GM12878 (cell line): Measurements from ENCODE around the gene MYO16. TPM values are rescaled to one million over a fixed set of nuclear protein-coding genes. Genes with fewer than 3 reads are reported as not detected.

Experiments
- ATAC-seq: fragments of 200-7000 bp; cut with Tn5 transposase; 3 replicates; pipeline ENCODE4 v1.9.1; 2020; ENCODE audit warnings: mild to moderate bottlenecking, moderate library complexity
- BruUV-seq: library from RNA; stranded (reverse); fragments of 400-500 nt; replicated peaks from 2 replicates; lab custom pipeline; 2021; lab: Mats Ljungman, UMichigan
- CTCF ChIA-PET: fragments of 300-600 bp; sonication (Branson Sonifier 250); formaldehyde crosslinking; extraction: SDS; loops from one replicate; lab custom pipeline; 2021; ENCODE audit warnings: inconsistent platforms; lab: Yijun Ruan, JAX
- POLR2A ChIA-PET: fragments of 350-600 bp; formaldehyde crosslinking; extraction: SDS; loops from one replicate; lab custom pipeline; 2021; ENCODE audit warnings: inconsistent platforms; lab: Charles Lee
- RAD21 ChIA-PET: fragments of 300-600 bp; sonication (Branson Sonifier 250); formaldehyde crosslinking; loops from one replicate; lab custom pipeline; 2023; ENCODE audit warnings: antibody characterized with exemption; ENCODE audit not compliant: unreplicated experiment; lab: Charles Lee
- SMC1A ChIA-PET: fragments of 300-600 bp; sonication (Branson Sonifier 250); formaldehyde crosslinking; loops from one replicate; lab custom pipeline; 2023; ENCODE audit not compliant: unreplicated experiment, uncharacterized antibody; lab: Charles Lee
- DNase-seq: peaks from one replicate; pipeline ENCODE4 v3.0.0-alpha.2; 2011; ENCODE audit warnings: low read depth, low spot score
- FAIRE-seq: peaks from 3 replicates; lab custom pipeline; 2011; peaks lifted over from hg19 to GRCh38; lab: Jason Lieb, UNC
- H2AFZ ChIP-seq: 2 replicates; pipeline ENCODE4 v1.6.0; 2011; ENCODE audit warnings: low read depth, low read length, control low read depth; ENCODE audit not compliant: control insufficient read depth
- H3K27ac ChIP-seq: 2 replicates; pipeline ENCODE4 v1.5.1; 2011; ENCODE audit warnings: control low read depth; ENCODE audit not compliant: control insufficient read depth, insufficient read depth
- H3K27me3 ChIP-seq, 2 experiments: replicated peaks in 1 of 2; 2 replicates each; pipeline versions ENCODE4 v1.6.0 to v1.6.1; 2011; ENCODE audit warnings: low read length in 1 of 2; ENCODE audit not compliant: control insufficient read depth in 2 of 2, insufficient read depth in 2 of 2
- H3K36me3 ChIP-seq, 2 experiments: 2 replicates each; pipeline ENCODE4 v1.5.1; 2011; ENCODE audit warnings: low read length in 1 of 2; ENCODE audit not compliant: control insufficient read depth in 2 of 2, insufficient read depth in 2 of 2
- H3K4me1 ChIP-seq: 2 replicates; pipeline ENCODE4 v1.6.1; 2011; ENCODE audit warnings: mild to moderate bottlenecking, low read length, moderate library complexity, mixed read lengths; ENCODE audit not compliant: control insufficient read depth, insufficient read depth
- H3K4me2 ChIP-seq: 2 replicates; pipeline ENCODE4 v1.6.0; 2011; ENCODE audit warnings: control low read depth; ENCODE audit not compliant: control insufficient read depth, insufficient read depth
- H3K4me3 ChIP-seq: fragments of 200-600 bp; sonication (generic); 2 replicates; pipeline ENCODE4 v1.5.1; 2016
- H3K79me2 ChIP-seq: 2 replicates; pipeline ENCODE4 v1.6.0; 2011; ENCODE audit warnings: low read length; ENCODE audit not compliant: control insufficient read depth, insufficient read depth
- H3K9ac ChIP-seq: 2 replicates; pipeline ENCODE4 v1.8.0; 2011; ENCODE audit warnings: low read length, control low read depth, mixed read lengths; ENCODE audit not compliant: control insufficient read depth, insufficient read depth
- H3K9me3 ChIP-seq: replicated peaks from 3 replicates; pipeline ENCODE4 v1.5.1; 2011; ENCODE audit warnings: mild to moderate bottlenecking, low read length; ENCODE audit not compliant: control insufficient read depth, insufficient read depth
- H4K20me1 ChIP-seq: 2 replicates; pipeline ENCODE4 v1.6.0; 2011; ENCODE audit not compliant: control insufficient read depth, insufficient read depth
- NFIC ChIP-seq: IDR thresholded peaks from 2 replicates; pipeline ENCODE4 v1.6.1; 2012; ENCODE audit warnings: low read depth, mild to moderate bottlenecking, inconsistent platforms, low read length, moderate library complexity
- POU2F2 ChIP-seq: IDR thresholded peaks from 3 replicates; pipeline ENCODE4 v1.6.1; 2011; ENCODE audit warnings: low read depth, mild to moderate bottlenecking, low read length, borderline replicate concordance
- RAD21 ChIP-seq: IDR thresholded peaks from 2 replicates; pipeline ENCODE4 v1.6.1; 2011; ENCODE audit warnings: mild to moderate bottlenecking, low read depth, low read length, moderate library complexity; ENCODE audit not compliant: insufficient read depth
- TAF1 ChIP-seq: IDR thresholded peaks from 2 replicates; pipeline ENCODE4 v1.6.1; 2011; ENCODE audit warnings: mild to moderate bottlenecking, low read depth, low read length, borderline replicate concordance
- YY1 ChIP-seq: IDR thresholded peaks from 2 replicates; pipeline ENCODE4 v1.6.1; 2011; ENCODE audit warnings: low read depth, mild to moderate bottlenecking, low read length
- WGBS: methylation state at CpG from one replicate; pipeline ENCODE4 v1.1.6; 2016; ENCODE audit warnings: low lambda C conversion rate; ENCODE audit not compliant: insufficient replicate concordance, insufficient coverage; ENCODE audit errors: missing lambda C conversion rate; 5-methylcytosine and 5-hydroxymethylcytosine counted together
- in situ Hi-C: fragments of 300-500 bp; cut with MboI; formaldehyde crosslinking; loops from 9 replicates; pipeline ENCODE4 v1.14.3; 2018; ENCODE audit warnings: mixed read lengths
- intact Hi-C: fragments of 100-400 bp; cut with micrococcal nuclease; formaldehyde crosslinking; loops from one replicate; pipeline ENCODE4 v1.14.2; 2022; ENCODE audit not compliant: unreplicated experiment
- polyA plus RNA-seq, 11 experiments: library from polyadenylated mRNA; depleted of rRNA in 4 of 11; unstranded in 6 of 11; stranded (reverse) in 5 of 11; fragments of >200 nt; fragmentation: Nextera tagmentation in 4 of 11; fragmentation: Illumina TruSeq in 1 of 11; extraction: Ambion mirVana in 4 of 11; extraction: Trizol in 1 of 11; gene quantifications; 1 replicate in 1 of 11; 2 replicates in 10 of 11; pipeline versions ENCODE4 v1.2.1 to v1.2.3, GENCODE V29; 2011 to 2016; ENCODE audit warnings: inconsistent platforms in 2 of 11, missing spikeins in 2 of 11, low read depth in 1 of 11
- total RNA-seq, 4 experiments: library from RNA; depleted of rRNA in 3 of 4; stranded (reverse); fragments of >200 nt in 3 of 4; fragmentation: Illumina TruSeq in 1 of 4; extraction: Trizol in 1 of 4; gene quantifications; 2 replicates each; pipeline versions ENCODE4 v1.2.1 to v1.2.3, GENCODE V29; 2013 to 2021

The MYO16 gene
- total and polyA plus RNA-seq, 10 of the 15 experiments (the other 5 are each of a cell fraction or from before 2014, with no cell fraction given), result under 0.01 to 1.7 (median 0.05) TPM; not detected in 4

GRCh38 chr13:108963276-108963810 lies 333.9 kb downstream of the MYO16 start:
- ATAC-seq (no peak), FAIRE-seq (no peak), DNase-seq (no peak)
- ChIA-PET POLR2A (no interaction called here), RAD21 (interaction anchor here (1.0 kb wide), 1 partner anchor 199 kb away, joined by 4 read pairs; no protein-coding TSS in a partner anchor), CTCF (interaction anchor here (0.9 to 2.2 kb wide), 4 partner anchors 10 to 1174 kb away, joined by 3 to 4 read pairs (median 3); no protein-coding TSS in a partner anchor), SMC1A (interaction anchor here (1.2 kb wide), 1 partner anchor 167 kb away, joined by 3 read pairs; no protein-coding TSS in a partner anchor)
- WGBS, result 27% methylated on average over 3 of the region's 3 CpGs
- TF ChIP-seq RAD21 (no peak), NFIC (no peak), POU2F2 (no peak)
- H3K9ac ChIP-seq, result no peak overlapping the region
- no peak overlapping the region for H3K4me2 ChIP-seq
- H3K36me3 ChIP-seq, result no peaks in the 10 kb centered on the region
- H4K20me1 ChIP-seq, result no peaks in the 10 kb centered on the region
- BruUV-seq, result no TSS peak
- in situ Hi-C loops (loop anchor here (5.0 to 25.0 kb wide), 2 partner anchors 1149 to 1449 kb away; no protein-coding TSS in a partner anchor), intact Hi-C loops (loop anchor here (5.0 kb wide), 1 partner anchor 1259 kb away; no protein-coding TSS in a partner anchor)
- no peak overlapping the region for H3K27ac ChIP-seq
- H3K27me3 ChIP-seq, result no peaks in the 10 kb centered on the region
- no peak overlapping the region for H2AFZ ChIP-seq
- no peak overlapping the region for H3K4me3 ChIP-seq
- H3K9me3 ChIP-seq, result no peaks in the 10 kb centered on the region
- H3K4me1 ChIP-seq, result no peaks in the 10 kb centered on the region
- H3K79me2 ChIP-seq, result no peaks in the 10 kb centered on the region

- CTCF ChIA-PET, result interaction anchor here (0.9 to 2.2 kb wide), 4 partner anchors 9 to 1173 kb away, joined by 3 to 4 read pairs (median 3); no protein-coding TSS in a partner anchor
- WGBS, result 28% methylated on average over 10 of the region's 10 CpGs
These were observed 334.6 kb downstream of the MYO16 start for GRCh38 chr13:108963846-108964600.

More at GRCh38 chr13:108963846-108964600, 334.6 kb downstream of the MYO16 start:
- RAD21 ChIA-PET, result interaction anchor here (1.0 kb wide), 1 partner anchor 199 kb away, joined by 4 read pairs; no protein-coding TSS in a partner anchor
- no peaks in the 10 kb centered on the region for H3K79me2 ChIP-seq
- DNase-seq (no peak), ATAC-seq (no peak), FAIRE-seq (no peak)
- no peaks in the 10 kb centered on the region for H3K9me3 ChIP-seq
- no peak overlapping the region for H3K4me3 ChIP-seq
- H3K27me3 ChIP-seq, result no peaks in the 10 kb centered on the region
- POLR2A ChIA-PET, result no interaction called here
- H3K4me1 ChIP-seq, result no peaks in the 10 kb centered on the region
- no peak overlapping the region for H3K9ac ChIP-seq
- in situ Hi-C loops (loop anchor here (5.0 to 25.0 kb wide), 2 partner anchors 1148 to 1448 kb away; no protein-coding TSS in a partner anchor), intact Hi-C loops (loop anchor here (5.0 kb wide), 1 partner anchor 1258 kb away; no protein-coding TSS in a partner anchor)
- no peaks in the 10 kb centered on the region for H4K20me1 ChIP-seq
- H3K27ac ChIP-seq, result no peak overlapping the region
- no peak overlapping the region for H3K4me2 ChIP-seq
- SMC1A ChIA-PET, result interaction anchor here (1.0 to 1.2 kb wide), 2 partner anchors 66 to 166 kb away, joined by 3 to 4 read pairs; no protein-coding TSS in a partner anchor
- no TSS peak for BruUV-seq
- no peaks in the 10 kb centered on the region for H3K36me3 ChIP-seq
- H2AFZ ChIP-seq, result no peak overlapping the region
- no peak for TF ChIP-seq TAF1
- TF ChIP-seq POU2F2, result no peak
- TF ChIP-seq YY1, result no peak
